ENCODE results near the gene WDFY1. TPM values are rescaled to one million over a fixed set of nuclear protein-coding genes. Genes with fewer than 3 reads are reported as not detected.

Gene WDFY1
- total RNA-seq, 1 donor from 2014 or later: 52.6 TPM

- no peaks in the 10 kb centered on the region for H3K27me3 ChIP-seq (ENCODE audit: insufficient read depth, low read length)
- H3K4me2 ChIP-seq (ENCODE audit: low read length): no peak overlapping the region
- no peaks in the 10 kb centered on the region for H3K4me1 ChIP-seq (ENCODE audit: insufficient read depth, low read length)
- Mint-ChIP-seq H3K36me3 (ENCODE audit: low read depth, unreplicated experiment) (peaks cover 10% of the 10 kb centered on the region), H3K27me3 (ENCODE audit: low read depth, unreplicated experiment) (no peaks in the 10 kb centered on the region), H3K4me3 (ENCODE audit: unreplicated experiment) (no peak overlapping the region), H3K27ac (ENCODE audit: unreplicated experiment) (no peak overlapping the region), H3K9me3 (ENCODE audit: unreplicated experiment) (no peaks in the 10 kb centered on the region), H3K4me1 (ENCODE audit: low read depth, unreplicated experiment) (peaks cover 18% of the 10 kb centered on the region)
- peaks cover 61% of the 10 kb centered on the region for H4K20me1 ChIP-seq (ENCODE audit: insufficient read depth, low read length)
- peaks cover 60% of the 10 kb centered on the region for H3K79me2 ChIP-seq (ENCODE audit: insufficient read depth, low read length)
- no peaks in the 10 kb centered on the region for H3K9me3 ChIP-seq (ENCODE audit: insufficient read depth, low read depth, low read length)
- TF ChIP-seq CTCF (IDR thresholded peaks at IDR 0.05; ENCODE audit: insufficient read depth, low read depth, low read length) (no peak), EZH2 (IDR thresholded peaks at IDR 0.05; ENCODE audit: insufficient read depth, low read length) (no peak)
- FAIRE-seq (no peak), DNase-seq (ENCODE audit: low read depth) (no peak)
- H2AFZ ChIP-seq (ENCODE audit: low read depth, low read length): no peak overlapping the region
- H3K4me3 ChIP-seq (ENCODE audit: insufficient read depth, low read depth, low read length): no peak overlapping the region
- H3K27ac ChIP-seq (ENCODE audit: low read depth, low read length): no peak overlapping the region
- no peak overlapping the region for H3K9ac ChIP-seq (ENCODE audit: low read length)
- peaks cover 10% of the 10 kb centered on the region for H3K36me3 ChIP-seq (ENCODE audit: insufficient read depth, low read length)
These were observed 26.4 kb downstream of the WDFY1 start for GRCh38 chr2:223918671-223919134.

GRCh38 chr2:223916181-223916920, 28.8 kb downstream of the WDFY1 start:
- Histone ChIP-seq H3K36me3 (ENCODE audit: insufficient read depth, low read length) (peaks cover 10% of the 10 kb centered on the region), H3K4me2 (ENCODE audit: low read length) (no peak overlapping the region), H3K4me1 (ENCODE audit: insufficient read depth, low read length) (no peaks in the 10 kb centered on the region), H3K79me2 (ENCODE audit: insufficient read depth, low read length) (peaks cover 54% of the 10 kb centered on the region), H3K9me3 (ENCODE audit: insufficient read depth, low read depth, low read length) (no peaks in the 10 kb centered on the region), H3K9ac (ENCODE audit: low read length) (no peak overlapping the region), H3K27ac (ENCODE audit: low read depth, low read length) (no peak overlapping the region), H2AFZ (ENCODE audit: low read depth, low read length) (no peak overlapping the region), H3K4me3 (ENCODE audit: insufficient read depth, low read depth, low read length) (no peak overlapping the region), H3K27me3 (ENCODE audit: insufficient read depth, low read length) (no peaks in the 10 kb centered on the region), H4K20me1 (ENCODE audit: insufficient read depth, low read length) (peaks cover 45% of the 10 kb centered on the region)
- H3K9me3 Mint-ChIP-seq (ENCODE audit: unreplicated experiment): no peaks in the 10 kb centered on the region
- TF ChIP-seq EZH2 (IDR thresholded peaks at IDR 0.05; ENCODE audit: insufficient read depth, low read length): no peak
- no peak for TF ChIP-seq CTCF (IDR thresholded peaks at IDR 0.05; ENCODE audit: insufficient read depth, low read depth, low read length)
- FAIRE-seq (no peak), DNase-seq (ENCODE audit: low read depth) (no peak)
- no peaks in the 10 kb centered on the region for H3K27me3 Mint-ChIP-seq (ENCODE audit: low read depth, unreplicated experiment)
- H3K4me3 Mint-ChIP-seq (ENCODE audit: unreplicated experiment): no peak overlapping the region
- H3K27ac Mint-ChIP-seq (ENCODE audit: unreplicated experiment): no peak overlapping the region
- H3K36me3 Mint-ChIP-seq (ENCODE audit: low read depth, unreplicated experiment): peaks cover 9% of the 10 kb centered on the region
- H3K4me1 Mint-ChIP-seq (ENCODE audit: low read depth, unreplicated experiment): peaks cover 8% of the 10 kb centered on the region

- Histone ChIP-seq H2AFZ (ENCODE audit: low read depth, low read length) (no peak overlapping the region), H3K4me2 (ENCODE audit: low read length) (no peak overlapping the region), H3K36me3 (ENCODE audit: insufficient read depth, low read length) (peaks cover 10% of the 10 kb centered on the region), H4K20me1 (ENCODE audit: insufficient read depth, low read length) (peaks cover 40% of the 10 kb centered on the region), H3K4me3 (ENCODE audit: insufficient read depth, low read depth, low read length) (no peak overlapping the region), H3K4me1 (ENCODE audit: insufficient read depth, low read length) (no peaks in the 10 kb centered on the region), H3K9ac (ENCODE audit: low read length) (no peak overlapping the region), H3K9me3 (ENCODE audit: insufficient read depth, low read depth, low read length) (no peaks in the 10 kb centered on the region), H3K27ac (ENCODE audit: low read depth, low read length) (no peak overlapping the region), H3K27me3 (ENCODE audit: insufficient read depth, low read length) (no peaks in the 10 kb centered on the region), H3K79me2 (ENCODE audit: insufficient read depth, low read length) (peaks cover 54% of the 10 kb centered on the region)
- no peaks in the 10 kb centered on the region for H3K27me3 Mint-ChIP-seq (ENCODE audit: low read depth, unreplicated experiment)
- FAIRE-seq: no peak
- H3K4me3 Mint-ChIP-seq (ENCODE audit: unreplicated experiment): no peak overlapping the region
- H3K27ac Mint-ChIP-seq (ENCODE audit: unreplicated experiment): no peak overlapping the region
- H3K36me3 Mint-ChIP-seq (ENCODE audit: low read depth, unreplicated experiment): peaks cover 7% of the 10 kb centered on the region
- no peaks in the 10 kb centered on the region for H3K9me3 Mint-ChIP-seq (ENCODE audit: unreplicated experiment)
- no peak for TF ChIP-seq CTCF (IDR thresholded peaks at IDR 0.05; ENCODE audit: insufficient read depth, low read depth, low read length)
- TF ChIP-seq EZH2 (IDR thresholded peaks at IDR 0.05; ENCODE audit: insufficient read depth, low read length): no peak
- peaks cover 5% of the 10 kb centered on the region for H3K4me1 Mint-ChIP-seq (ENCODE audit: low read depth, unreplicated experiment)
- no peak for DNase-seq (ENCODE audit: low read depth)
These were observed 30.1 kb downstream of the WDFY1 start for GRCh38 chr2:223915071-223915470.

Data from astrocyte (in vitro differentiated cells and primary cell).